Measurements from ENCODE around the gene IGSF23.

The IGSF23 gene

GRCh38 chr19:44636439-44637389 lies 23.4 kb downstream of the IGSF23 start:
- no peak for DNase-seq (ENCODE audit: extremely low spot score)
- TF ChIP-seq CTCF (IDR thresholded peaks at IDR 0.05; ENCODE audit: control extremely low read depth, extremely low read depth, low read depth, missing control alignments), result no peak
- CTCF ChIA-PET, result interaction anchor here (1.2 to 1.6 kb wide), 2 partner anchors 18 to 20 kb away, joined by 3 to 5 read pairs; no protein-coding TSS in a partner anchor
- POLR2A ChIA-PET, result no interaction called here

- ChIA-PET CTCF (interaction anchor here (1.6 kb wide), 1 partner anchor 17 kb away, joined by 5 read pairs; no protein-coding TSS in a partner anchor), POLR2A (no interaction called here)
- no peak for DNase-seq (ENCODE audit: extremely low spot score)
- TF ChIP-seq CTCF (IDR thresholded peaks at IDR 0.05; ENCODE audit: control extremely low read depth, extremely low read depth, low read depth, missing control alignments), result no peak
Observed at GRCh38 chr19:44637390-44637764, 24.0 kb downstream of the IGSF23 start.

GRCh38 chr19:44640518-44640917 lies 27.2 kb downstream of the IGSF23 start:
- no peak for TF ChIP-seq CTCF (IDR thresholded peaks at IDR 0.05; ENCODE audit: control extremely low read depth, extremely low read depth, low read depth, missing control alignments)
- POLR2A ChIA-PET, result no interaction called here
- no peak for DNase-seq (ENCODE audit: extremely low spot score)
- CTCF ChIA-PET, result interaction anchor here (0.8 to 1.6 kb wide), 3 partner anchors 13 to 49 kb away, joined by 3 read pairs; no protein-coding TSS in a partner anchor

DNA sequence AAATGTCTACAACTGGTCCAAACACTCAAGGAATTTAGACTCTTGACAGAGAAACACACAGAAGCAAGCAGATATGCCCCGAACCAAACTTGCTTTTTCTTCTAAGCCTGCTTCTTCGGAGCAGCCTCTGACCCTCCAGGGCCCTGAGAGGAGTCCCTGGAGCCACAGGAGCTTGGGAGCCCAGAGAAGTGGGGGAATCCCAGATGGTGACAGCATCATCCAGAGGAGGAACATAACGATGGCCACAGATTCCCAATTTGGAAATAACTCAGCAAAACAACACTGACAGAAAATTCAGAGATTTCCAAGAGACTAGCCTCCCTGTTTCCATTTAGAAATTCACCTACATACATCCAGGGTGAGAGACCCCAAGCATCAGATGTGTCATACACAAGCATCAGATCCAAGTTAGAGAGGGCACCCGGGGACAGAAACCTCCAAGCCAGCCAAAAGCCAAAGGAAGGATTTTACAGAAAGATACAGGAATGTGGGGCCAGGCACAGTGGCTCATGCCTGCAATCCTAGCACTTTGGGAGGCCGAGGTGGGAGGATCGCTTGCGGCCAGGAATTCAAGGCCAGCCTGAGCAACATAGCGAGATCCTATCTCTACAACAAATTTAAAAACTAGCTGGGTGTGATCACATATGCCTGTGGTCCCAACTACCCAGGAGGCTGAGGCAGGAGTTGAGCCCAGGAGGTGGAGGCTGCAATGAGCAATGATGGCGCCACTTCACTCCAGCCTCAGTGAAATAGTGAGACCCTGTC lies 28.3 kb downstream of the IGSF23 start:
- POLR2A ChIA-PET, result no interaction called here
- no peak for TF ChIP-seq CTCF (IDR thresholded peaks at IDR 0.05; ENCODE audit: control extremely low read depth, extremely low read depth, low read depth, missing control alignments)
- CTCF ChIA-PET, result no interaction called here
- no peak for DNase-seq (ENCODE audit: extremely low spot score)

DNA sequence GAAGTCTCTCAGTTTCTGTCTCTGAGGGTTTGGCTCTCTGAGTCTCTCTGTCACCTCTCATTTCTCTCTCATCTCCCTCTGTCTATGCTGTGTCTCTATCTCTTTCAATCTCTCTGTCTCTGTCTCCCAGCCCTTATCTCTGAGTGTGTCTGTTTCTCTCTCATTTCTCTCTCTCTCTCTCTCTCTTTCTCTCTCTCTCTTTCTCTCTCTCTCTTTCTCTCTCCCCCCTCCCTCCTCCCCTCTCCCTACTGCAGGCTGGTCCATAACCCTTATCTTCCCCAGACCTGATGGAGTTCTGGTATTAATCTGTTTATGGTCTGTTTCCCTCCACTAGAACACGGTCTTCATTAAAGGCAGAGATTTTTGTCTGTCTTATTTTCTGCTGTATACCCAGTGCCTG lies 29.0 kb downstream of the IGSF23 start:
- TF ChIP-seq CTCF (IDR thresholded peaks at IDR 0.05; ENCODE audit: control extremely low read depth, extremely low read depth, low read depth, missing control alignments), result no peak
- POLR2A ChIA-PET, result no interaction called here
- no peak for DNase-seq (ENCODE audit: extremely low spot score)
- CTCF ChIA-PET, result interaction anchor here (0.8 to 1.4 kb wide), 3 partner anchors 65 to 164 kb away, joined by 3 read pairs; no protein-coding TSS in a partner anchor

DNA sequence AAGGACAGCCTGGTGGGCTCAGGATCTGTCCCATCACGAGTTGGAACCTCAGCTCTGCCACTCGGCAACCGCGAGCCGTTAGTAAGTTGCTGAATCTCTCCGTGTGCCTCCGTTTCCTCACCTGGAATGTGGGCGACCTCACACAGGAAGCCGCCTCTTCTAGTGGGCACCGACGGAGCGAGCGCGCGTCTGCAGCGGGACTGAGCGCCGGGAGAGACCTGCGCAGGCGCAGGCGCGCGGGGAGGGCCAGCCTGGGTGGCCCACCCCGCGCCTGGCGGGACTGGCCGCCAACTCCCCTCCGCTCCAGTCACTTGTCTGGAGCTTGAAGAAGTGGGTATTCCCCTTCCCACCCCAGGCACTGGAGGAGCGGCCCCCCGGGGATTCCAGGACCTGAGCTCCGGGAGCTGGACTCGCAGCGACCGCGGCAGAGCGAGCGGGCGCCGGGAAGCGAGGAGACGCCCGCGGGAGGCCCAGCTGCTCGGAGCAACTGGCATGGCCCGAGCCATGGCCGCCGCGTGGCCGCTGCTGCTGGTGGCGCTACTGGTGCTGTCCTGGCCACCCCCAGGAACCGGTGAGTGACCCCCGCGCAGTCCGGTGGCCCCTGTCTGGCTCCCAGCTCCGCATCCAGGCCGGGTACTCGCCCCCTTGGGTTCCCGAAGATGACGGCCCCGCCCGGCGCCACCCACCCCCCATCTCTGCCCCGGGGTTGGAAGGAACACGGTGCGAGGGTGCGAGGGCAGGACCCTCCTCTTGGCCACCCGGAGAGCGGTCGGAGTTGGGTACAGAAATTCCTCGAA lies 30.4 kb downstream of the IGSF23 start, which contains the start of gene PVR:
Gene PVR, plus strand, starts transcription at position 306 of the 797 bp plus-strand sequence. Its CDS starts 187 bp downstream, at position 493.
- no peak for TF ChIP-seq CTCF (IDR thresholded peaks at IDR 0.05; ENCODE audit: control extremely low read depth, extremely low read depth, low read depth, missing control alignments)
- DNase-seq (ENCODE audit: extremely low spot score), result peak; percentile 68
- ChIA-PET POLR2A (no interaction called here), CTCF (interaction anchor here (1.4 to 1.5 kb wide), 3 partner anchors 13 to 163 kb away, joined by 3 to 4 read pairs (median 3); no protein-coding TSS in a partner anchor)

Measured in GM10248 (cell line).